ENCODE measurements around the gene NPLOC4. TPM values are rescaled to one million over a fixed set of nuclear protein-coding genes. Genes with fewer than 3 reads are reported as not detected.

The NPLOC4 gene
- total and polyA plus RNA-seq, 9 of the 15 experiments (the other 6 are each of a cell fraction or from before 2014, with no cell fraction given) = 1.5 to 116 (median 64.5) TPM

GRCh38 chr17:81512562-81513371, 124.1 kb downstream of the NPLOC4 start, which contains the start of gene ACTG1 (continued):
- TF ChIP-seq ELF1 (tag; IDR thresholded peaks at IDR 0.05) (no peak), SRSF7 (optimal IDR thresholded peaks at IDR 0.05; ENCODE audit: low read depth, low read length) (peak; percentile 90), HCFC1 (IDR thresholded peaks at IDR 0.05; ENCODE audit: low read depth, low read length) (no peak), MECOM (CRISPR knock-in tag; IDR thresholded peaks at IDR 0.05) (no peak), ZNF12 (CRISPR knock-in tag; IDR thresholded peaks at IDR 0.05) (no peak; the same call in 1 of the 2 replicates), GATAD2A (IDR thresholded peaks at IDR 0.05) (peak; percentile 44), YY1 (IDR thresholded peaks at IDR 0.05; ENCODE audit: borderline replicate concordance in 1 of 3, control insufficient read depth in 1 of 3, extremely low read depth in 1 of 3, insufficient read depth in 3 of 3, insufficient read length in 1 of 3, insufficient replicate concordance in 2 of 3, low read depth in 1 of 3, low read length in 2 of 3) (peak in 1 of 3 experiments; percentile 23), PHB (CRISPR knock-in tag; IDR thresholded peaks at IDR 0.05) (peak; percentile 51; the same call in 1 of the 2 replicates), ZFP1 (CRISPR knock-in tag; IDR thresholded peaks at IDR 0.05) (no peak), THAP12 (CRISPR knock-in tag; IDR thresholded peaks at IDR 0.05) (peak; percentile 62), ETS1 (conservative IDR thresholded peaks at IDR 0.05; ENCODE audit: control insufficient read depth, low read depth, low read length) (peak; percentile 70), MXI1 (IDR thresholded peaks at IDR 0.05; ENCODE audit: low read depth, low read length) (no peak), TEAD1 (CRISPR knock-in tag; IDR thresholded peaks at IDR 0.05) (no peak; a peak in 1 of 4 replicates), ZNF583 (CRISPR knock-in tag; IDR thresholded peaks at IDR 0.05) (no peak), BACH1 (tag; IDR thresholded peaks at IDR 0.05) (peak; percentile 91; the same call in 1 of the 2 replicates), ZNF280B (CRISPR knock-in tag; IDR thresholded peaks at IDR 0.05) (no peak), POLR2A (conservative IDR thresholded peaks at IDR 0.05) (peak; percentile 98), ZNF436 (CRISPR knock-in tag; IDR thresholded peaks at IDR 0.05) (no peak), ZFPM2 (CRISPR knock-in tag; IDR thresholded peaks at IDR 0.05) (0 out of 2 replicates have a peak, but pooled peaks have one; percentile 58), YBX1 (IDR thresholded peaks at IDR 0.05) (no peak), ZNF644 (tag; IDR thresholded peaks at IDR 0.05; ENCODE audit: low read depth) (peak; percentile 97)
- TF ChIP-seq, protein P1, sequence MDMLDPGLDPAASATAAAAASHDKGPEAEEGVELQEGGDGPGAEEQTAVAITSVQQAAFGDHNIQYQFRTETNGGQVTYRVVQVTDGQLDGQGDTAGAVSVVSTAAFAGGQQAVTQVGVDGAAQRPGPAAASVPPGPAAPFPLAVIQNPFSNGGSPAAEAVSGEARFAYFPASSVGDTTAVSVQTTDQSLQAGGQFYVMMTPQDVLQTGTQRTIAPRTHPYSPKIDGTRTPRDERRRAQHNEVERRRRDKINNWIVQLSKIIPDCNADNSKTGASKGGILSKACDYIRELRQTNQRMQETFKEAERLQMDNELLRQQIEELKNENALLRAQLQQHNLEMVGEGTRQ (CRISPR knock-in tag; IDR thresholded peaks at IDR 0.05) = peak; percentile 83

All from K562 (cell line).